Right ventricle myocardium inferior (tissue), 1 donor: ENCODE data around the gene CDC14B. TPM values are rescaled to one million over a fixed set of nuclear protein-coding genes. Genes with fewer than 3 reads are reported as not detected.
"Not testable (repeated sequence)": the region's sequence is repeated elsewhere in the genome, so short reads cannot be mapped to it uniquely, and the experiment has no call there.

Source experiments
- ATAC-seq: fragments of 200-7000 bp; cut with Tn5 transposase; one replicate; pipeline ENCODE4 v1.9.1; 2020; ENCODE audit warnings: mild to moderate bottlenecking, moderate library complexity
- DNase-seq: peaks from one replicate; pipeline ENCODE4 v3.0.0; 2021; ENCODE audit errors: missing footprints
- intact Hi-C: fragments of 100-400 bp; cut with DNase I; formaldehyde crosslinking; loops from one replicate; pipeline ENCODE4 v1.11.0; 2022
- total RNA-seq: library from RNA; stranded (reverse); fragmentation: NEBNext Ultra II Directional; extraction: Animal tissue kit (Norgen Biotek cat#: 25700); gene quantifications from one replicate; pipeline ENCODE4 v1.2.1, GENCODE V29; 2021
- donor health status: DM: no; HTN: yes; CAD: no; lungs with severe emphysema.

CDC14B gene
- total RNA-seq, 1 donor from 2014 or later = 14.5 TPM

GRCh38 chr9:96515621-96516470, 103.8 kb downstream of the CDC14B start:
- ATAC-seq (peak; percentile 76), DNase-seq (no peak)
- intact Hi-C loops = no loop called here

GRCh38 chr9:96514800-96515158, 104.9 kb downstream of the CDC14B start:
- ATAC-seq (no peak), DNase-seq (no peak)
- intact Hi-C loops = no loop called here

- DNase-seq (no peak), ATAC-seq (peak; percentile 36)
- intact Hi-C loops = no loop called here
These were observed 105.4 kb downstream of the CDC14B start for GRCh38 chr9:96514108-96514799.

- intact Hi-C loops = no loop called here
- DNase-seq (no peak), ATAC-seq (no peak)
These were observed 106.0 kb downstream of the CDC14B start for GRCh38 chr9:96513622-96514021.

- DNase-seq (no peak), ATAC-seq (no peak)
- intact Hi-C loops = no loop called here
These were observed 107.4 kb downstream of the CDC14B start for GRCh38 chr9:96512240-96512639.

GRCh38 chr9:96510258-96510657, 109.4 kb downstream of the CDC14B start:
- no peak for ATAC-seq
- no peak for DNase-seq
- intact Hi-C loops = no loop called here

GRCh38 chr9:96509848-96510247, 109.8 kb downstream of the CDC14B start:
- DNase-seq (no peak), ATAC-seq (no peak)
- intact Hi-C loops = no loop called here

- ATAC-seq (no peak), DNase-seq (no peak)
- intact Hi-C loops = no loop called here
These were observed 110.6 kb downstream of the CDC14B start for GRCh38 chr9:96509026-96509425.

GRCh38 chr9:96508227-96508940, 111.3 kb downstream of the CDC14B start:
- no peak for DNase-seq
- peak; percentile 73 for ATAC-seq
- intact Hi-C loops = no loop called here

- DNase-seq = no peak
- intact Hi-C loops = no loop called here
- ATAC-seq = no peak
These were observed 114.2 kb downstream of the CDC14B start for GRCh38 chr9:96505316-96505991.

- DNase-seq (no peak), ATAC-seq (no peak)
- intact Hi-C loops = no loop called here
These were observed 115.7 kb downstream of the CDC14B start for GRCh38 chr9:96503918-96504317.

- intact Hi-C loops, ATAC-seq, DNase-seq: not testable (repeated sequence)
These were observed 116.3 kb downstream of the CDC14B start for GRCh38 chr9:96503374-96503748.

GRCh38 chr9:96502539-96503373, 116.9 kb downstream of the CDC14B start:
- no peak for DNase-seq
- intact Hi-C loops = no loop called here
- peak; percentile 45 for ATAC-seq

GRCh38 chr9:96501633-96502538, 117.8 kb downstream of the CDC14B start:
- ATAC-seq = no peak
- DNase-seq = no peak
- intact Hi-C loops = no loop called here

GRCh38 chr9:96500696-96501632, 118.7 kb downstream of the CDC14B start:
- ATAC-seq (no peak), DNase-seq (no peak)
- intact Hi-C loops = no loop called here

- DNase-seq (no peak), ATAC-seq (no peak)
- intact Hi-C loops = no loop called here
These were observed 120.4 kb downstream of the CDC14B start for GRCh38 chr9:96499257-96499656.
